GM19043 (cell line): Measurements from ENCODE around the gene PPDPF.
"Not testable (repeated sequence)": the region's sequence is repeated elsewhere in the genome, so short reads cannot be mapped to it uniquely, and the experiment has no call there.

Experiments
- ATAC-seq: cut with Tn5 transposase; IDR thresholded peaks from one replicate; pipeline ENCODE4 v1.9.1; 2021; ENCODE audit warnings: low read depth; ENCODE audit not compliant: unreplicated experiment

The PPDPF gene

GRCh38 chr20:63499338-63499969 is 21.1 kb upstream of the PPDPF start:
- ATAC-seq = no peak

GRCh38 chr20:63500151-63500901 is 20.2 kb upstream of the PPDPF start:
- no peak for ATAC-seq

- no peak for ATAC-seq
These were observed 19.4 kb upstream of the PPDPF start for GRCh38 chr20:63500902-63501817.

- ATAC-seq = no peak
These were observed 18.5 kb upstream of the PPDPF start for GRCh38 chr20:63501818-63502670.

GRCh38 chr20:63502671-63503172 is 17.8 kb upstream of the PPDPF start:
- no peak for ATAC-seq

- ATAC-seq = no peak
These were observed 17.0 kb upstream of the PPDPF start for GRCh38 chr20:63503524-63503923.

GRCh38 chr20:63504642-63505041 is 15.9 kb upstream of the PPDPF start:
- ATAC-seq = no peak

GRCh38 chr20:63505281-63505680 is 15.3 kb upstream of the PPDPF start:
- ATAC-seq = no peak

GRCh38 chr20:63505723-63506122 is 14.8 kb upstream of the PPDPF start:
- ATAC-seq = no peak

- no peak for ATAC-seq
These were observed 13.4 kb upstream of the PPDPF start for GRCh38 chr20:63507083-63507743.

- no peak for ATAC-seq
These were observed 12.3 kb upstream of the PPDPF start for GRCh38 chr20:63508072-63508768.

- no peak for ATAC-seq
These were observed 11.4 kb upstream of the PPDPF start for GRCh38 chr20:63509088-63509564.

GRCh38 chr20:63513207-63513606 is 7.4 kb upstream of the PPDPF start:
- ATAC-seq = no peak

GRCh38 chr20:63514520-63514919 is 6.0 kb upstream of the PPDPF start:
- not testable (repeated sequence) for ATAC-seq

GRCh38 chr20:63517376-63518309 is 2.9 kb upstream of the PPDPF start:
- ATAC-seq = no peak

- ATAC-seq = no peak
These were observed 2.2 kb upstream of the PPDPF start for GRCh38 chr20:63518351-63518861.

GRCh38 chr20:63518946-63519667 is 1.5 kb upstream of the PPDPF start:
- ATAC-seq = no peak
